OCI-LY1 (cell line): ENCODE data around the gene PHOX2A.

Experiments
- H2AFZ ChIP-seq: fragments of 200-600 bp; sonication (generic), shearing (Covaris generic); 2 replicates; pipeline ENCODE4 v1.6.0; 2014; ENCODE audit warnings: antibody characterized with exemption, mild to moderate bottlenecking, low read length
- H3F3A ChIP-seq: fragments of 200-600 bp; sonication (generic), shearing (Covaris generic); 2 replicates; pipeline ENCODE4 v1.6.0; 2014; ENCODE audit warnings: mild to moderate bottlenecking, antibody characterized with exemption, low read length, moderate library complexity; ENCODE audit not compliant: insufficient read depth
- H3K27ac ChIP-seq: fragments of 200-600 bp; sonication (generic); 2 replicates; pipeline ENCODE4 v1.5.1; 2014; ENCODE audit warnings: low read length, mixed run types, mild to moderate bottlenecking, low read depth; ENCODE audit not compliant: poor library complexity, severe bottlenecking
- H3K27me3 ChIP-seq: fragments of 200-600 bp; sonication (generic); 2 replicates; pipeline ENCODE4 v1.6.0; 2014; ENCODE audit warnings: antibody characterized with exemption, mild to moderate bottlenecking, low read length, moderate library complexity; ENCODE audit not compliant: insufficient read depth
- H3K36me3 ChIP-seq: fragments of 200-600 bp; sonication (generic); 2 replicates; pipeline ENCODE4 v1.6.1; 2014; ENCODE audit warnings: mild to moderate bottlenecking, antibody characterized with exemption, low read length, moderate library complexity, mixed read lengths; ENCODE audit not compliant: insufficient read depth
- H3K4me1 ChIP-seq: fragments of 200-600 bp; sonication (generic); 2 replicates; pipeline ENCODE4 v1.5.1; 2014; ENCODE audit warnings: mild to moderate bottlenecking, low read length, moderate library complexity; ENCODE audit not compliant: insufficient read depth, severe bottlenecking
- H3K4me2 ChIP-seq: fragments of 200-600 bp; sonication (generic), shearing (Covaris generic); 2 replicates; pipeline ENCODE4 v1.6.1; 2014; ENCODE audit warnings: low read length
- H3K4me3 ChIP-seq: fragments of 200-600 bp; sonication (generic); 2 replicates; pipeline ENCODE4 v1.5.1; 2014; ENCODE audit warnings: low read length, low read depth, mild to moderate bottlenecking, mixed read lengths; ENCODE audit not compliant: poor library complexity, severe bottlenecking
- H3K79me2 ChIP-seq: fragments of 200-600 bp; shearing (Covaris generic); 2 replicates; pipeline ENCODE4 v1.6.1; 2016; ENCODE audit warnings: mixed run types, low read length, mixed read lengths; ENCODE audit not compliant: insufficient read depth
- H3K9ac ChIP-seq: fragments of 200-600 bp; sonication (generic), shearing (Covaris generic); 2 replicates; pipeline ENCODE4 v1.6.1; 2014; ENCODE audit warnings: mild to moderate bottlenecking, low read length, mixed read lengths
- H3K9me2 ChIP-seq: fragments of 200-600 bp; sonication (generic), shearing (Covaris generic); 2 replicates; pipeline ENCODE4 v1.6.1; 2014; ENCODE audit warnings: low read depth, mild to moderate bottlenecking, low read length, mixed read lengths
- H3K9me3 ChIP-seq: fragments of 200-600 bp; shearing (Covaris generic); 2 replicates; pipeline ENCODE4 v1.6.1; 2014; ENCODE audit warnings: low read length, mixed read lengths
- H4K20me1 ChIP-seq: fragments of 200-600 bp; sonication (generic), shearing (Covaris generic); 2 replicates; pipeline ENCODE4 v1.6.0; 2016; ENCODE audit warnings: mild to moderate bottlenecking, low read length; ENCODE audit not compliant: insufficient read depth
- CTCF ChIP-seq: fragments of 200-600 bp; sonication (generic), shearing (Covaris generic); IDR thresholded peaks from 2 replicates; pipeline ENCODE4 v1.5.1; 2017; ENCODE audit warnings: mild to moderate bottlenecking, antibody characterized with exemption, low read length, moderate library complexity, mixed read lengths
- EZH2 ChIP-seq: fragments of 200-600 bp; sonication (generic), shearing (Covaris generic); IDR thresholded peaks from 2 replicates; pipeline ENCODE4 v1.8.0; 2017; ENCODE audit warnings: borderline replicate concordance, mixed run types, mild to moderate bottlenecking, antibody characterized with exemption, low read length, moderate library complexity, mixed read lengths

The PHOX2A gene

DNA sequence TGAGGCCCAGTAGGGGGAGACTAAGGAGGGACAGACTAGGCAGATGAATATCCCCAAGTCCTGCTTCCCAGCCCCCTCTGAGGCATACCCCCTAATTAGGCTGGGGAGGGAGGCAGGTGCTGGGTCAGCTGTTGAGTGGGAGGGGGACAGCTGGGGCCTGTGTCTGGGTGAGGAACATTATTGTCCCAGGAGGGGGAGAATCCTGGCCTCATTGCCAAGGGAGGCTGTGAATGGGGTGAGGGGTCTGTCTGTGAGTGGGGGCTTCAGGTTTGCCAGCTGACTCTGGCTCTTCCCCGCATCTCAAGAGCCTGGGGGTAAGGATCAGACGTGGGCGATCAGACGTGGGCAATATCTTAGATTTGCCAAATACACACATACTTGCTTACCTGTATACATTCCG lies 17.3 kb downstream of the PHOX2A start:
- H3K4me2 ChIP-seq = peak overlapping the region; percentile 92; the same call in 1 of the 2 replicates
- no peaks in the 10 kb centered on the region for H3F3A ChIP-seq
- H3K79me2 ChIP-seq = no peaks in the 10 kb centered on the region
- peaks cover 44% of the 10 kb centered on the region for H3K4me1 ChIP-seq
- no peak overlapping the region for H3K4me3 ChIP-seq
- H3K9me2 ChIP-seq = no peaks in the 10 kb centered on the region
- H3K9me3 ChIP-seq = no peaks in the 10 kb centered on the region
- H3K27me3 ChIP-seq = no peaks in the 10 kb centered on the region
- no peak for TF ChIP-seq EZH2
- no peak for TF ChIP-seq CTCF
- H2AFZ ChIP-seq = no peak overlapping the region
- H3K9ac ChIP-seq = no peak overlapping the region; the same call in 1 of the 2 replicates
- peaks cover 38% of the 10 kb centered on the region for H3K36me3 ChIP-seq
- H4K20me1 ChIP-seq = no peaks in the 10 kb centered on the region
- H3K27ac ChIP-seq = peak overlapping the region; percentile 88

DNA sequence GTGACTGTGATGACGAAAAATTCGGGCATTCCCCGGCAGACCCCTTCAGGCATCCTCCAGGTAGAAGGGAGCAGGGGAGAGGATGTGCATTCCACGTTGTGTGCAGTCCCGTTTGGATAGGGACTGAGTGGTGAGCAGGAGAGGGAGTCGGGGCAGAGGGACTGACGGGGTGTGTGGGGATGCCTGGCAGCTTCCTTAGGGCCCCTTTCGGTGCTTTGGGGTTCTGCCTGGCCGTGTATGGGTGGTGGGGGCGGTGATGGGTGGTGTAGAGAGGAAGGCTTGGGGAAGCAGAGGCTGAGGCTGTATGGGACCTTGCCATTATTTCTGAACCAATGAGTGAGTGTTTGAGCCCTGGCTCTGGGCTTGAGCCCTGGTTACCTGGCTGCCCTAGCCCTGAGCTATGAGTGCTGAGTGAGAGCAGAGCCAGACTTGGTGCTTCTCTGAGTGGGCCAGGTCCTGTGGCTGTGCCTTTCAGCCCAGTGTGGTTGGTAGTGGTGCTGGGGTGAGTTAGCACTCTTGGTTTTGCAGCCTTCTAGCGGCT lies 18.5 kb downstream of the PHOX2A start:
- Histone ChIP-seq H3K4me1 (peaks cover 52% of the 10 kb centered on the region), H2AFZ (no peak overlapping the region), H3K4me2 (peak overlapping the region; percentile 92), H3K9me2 (no peaks in the 10 kb centered on the region), H3K9me3 (no peaks in the 10 kb centered on the region), H3K4me3 (peak overlapping the region; percentile 90), H3K27ac (peak overlapping the region; percentile 88), H3K9ac (peak overlapping the region; percentile 93), H3F3A (no peaks in the 10 kb centered on the region), H3K27me3 (no peaks in the 10 kb centered on the region), H3K79me2 (no peaks in the 10 kb centered on the region), H3K36me3 (peaks cover 26% of the 10 kb centered on the region; the same call in 1 of the 2 replicates), H4K20me1 (no peaks in the 10 kb centered on the region)
- TF ChIP-seq EZH2 (no peak), CTCF (no peak)

DNA sequence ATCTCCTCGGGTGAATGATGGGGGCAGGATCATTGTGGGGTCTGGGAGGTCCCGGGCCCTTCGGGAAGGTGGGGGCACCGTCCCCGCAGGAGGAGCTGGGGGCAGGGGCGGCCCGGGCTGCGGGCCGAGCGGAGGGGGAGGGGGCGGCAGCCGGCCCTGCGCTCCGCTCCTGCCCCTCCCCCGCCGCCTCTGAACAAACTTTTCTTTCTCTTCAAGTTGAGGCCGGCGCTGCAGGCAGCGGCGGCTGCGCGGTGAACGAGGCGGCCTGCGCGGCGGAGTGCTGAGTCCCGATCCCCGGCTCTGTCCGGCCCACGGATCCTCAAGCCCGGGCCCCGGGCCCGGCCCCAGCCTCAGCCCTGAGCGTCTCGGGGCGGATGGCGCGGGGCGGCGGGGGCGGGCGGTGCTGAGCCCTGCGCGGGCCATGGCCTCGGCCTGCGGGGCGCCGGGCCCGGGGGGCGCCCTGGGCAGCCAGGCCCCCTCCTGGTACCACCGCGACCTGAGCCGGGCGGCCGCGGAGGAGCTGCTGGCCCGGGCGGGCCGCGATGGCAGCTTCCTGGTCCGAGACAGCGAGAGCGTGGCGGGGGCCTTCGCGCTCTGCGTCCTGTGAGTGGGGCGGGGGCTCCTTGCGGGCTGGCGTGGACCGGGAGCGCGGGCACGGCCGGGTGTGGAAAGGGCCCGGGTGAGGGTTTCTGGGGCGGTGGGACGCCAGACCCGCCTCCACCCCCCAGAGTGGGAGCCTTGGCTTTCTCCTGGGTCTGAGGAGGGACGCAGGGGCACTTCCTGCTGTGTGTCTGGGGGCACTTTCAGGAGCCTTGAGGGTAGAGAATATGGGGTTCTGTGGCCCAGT lies 19.2 kb downstream of the PHOX2A start, which contains the start of gene INPPL1:
TSS of gene INPPL1 (plus strand) at position 204 of the 847 bp plus-strand sequence. CDS start at position 422, 218 bp downstream.
- TF ChIP-seq EZH2 = no peak
- no peak for TF ChIP-seq CTCF
- Histone ChIP-seq H3K36me3 (peaks cover 19% of the 10 kb centered on the region; the same call in 1 of the 2 replicates), H4K20me1 (no peaks in the 10 kb centered on the region), H3K4me3 (peak within 1 kb of the TSS; percentile 90), H3K9ac (peak within 1 kb of the TSS; percentile 93), H3K27ac (peak within 1 kb of the TSS; percentile 88), H3K9me3 (no peaks in the 10 kb centered on the region), H3K79me2 (no peaks in the 10 kb centered on the region), H3F3A (no peaks in the 10 kb centered on the region), H2AFZ (0 out of 2 replicates have a peak within 1 kb of the TSS, but pooled peaks have one; percentile 30), H3K4me1 (peaks cover 52% of the 10 kb centered on the region), H3K9me2 (no peaks in the 10 kb centered on the region), H3K27me3 (no peaks in the 10 kb centered on the region), H3K4me2 (peak within 1 kb of the TSS; percentile 92)
